Raji (cell line): Measurements from ENCODE around the gene ATP6V0A4.

ENCODE experiments used
- POLR2A ChIP-seq: IDR thresholded peaks from 2 replicates; pipeline ENCODE4 v1.6.1; 2011; ENCODE audit warnings: low read depth, low read length, control low read depth; ENCODE audit not compliant: insufficient read depth

The ATP6V0A4 gene

GRCh38 chr7:138665249-138665648 is 132.7 kb downstream of the ATP6V0A4 start:
- no peak for TF ChIP-seq POLR2A

- no peak for TF ChIP-seq POLR2A
Observed at GRCh38 chr7:138663725-138664710, 134.0 kb downstream of the ATP6V0A4 start.

GRCh38 chr7:138662991-138663320 is 135.0 kb downstream of the ATP6V0A4 start:
- no peak for TF ChIP-seq POLR2A

GRCh38 chr7:138662076-138662990 is 135.7 kb downstream of the ATP6V0A4 start:
- no peak for TF ChIP-seq POLR2A

GRCh38 chr7:138661069-138661635 is 136.8 kb downstream of the ATP6V0A4 start:
- no peak for TF ChIP-seq POLR2A

- no peak for TF ChIP-seq POLR2A
Observed at GRCh38 chr7:138658889-138659288, 139.1 kb downstream of the ATP6V0A4 start.

- TF ChIP-seq POLR2A: no peak
Observed at GRCh38 chr7:138657854-138658386, 140.1 kb downstream of the ATP6V0A4 start.

GRCh38 chr7:138656952-138657351 is 141.0 kb downstream of the ATP6V0A4 start:
- TF ChIP-seq POLR2A: no peak
